H1 (cell line): ENCODE data around the gene PPBP. TPM values are rescaled to one million over a fixed set of nuclear protein-coding genes. Genes with fewer than 3 reads are reported as not detected.

Experiments used
- CTCF ChIA-PET: fragments of 300-600 bp; sonication (Branson Sonifier 250); formaldehyde crosslinking; loops from one replicate; lab custom pipeline; 2021; ENCODE audit not compliant: partially characterized antibody; lab: Charles Lee
- POLR2A ChIA-PET: fragments of 300-600 bp; sonication (Branson Sonifier 250); formaldehyde crosslinking; loops from one replicate; lab custom pipeline; 2021; ENCODE audit warnings: inconsistent platforms; ENCODE audit not compliant: partially characterized antibody; lab: Charles Lee
- DNase-seq, 2 experiments: peaks; one replicate each; pipeline versions ENCODE4 v3.0.0 to v3.0.0-alpha.2; 2010 to 2022; ENCODE audit warnings: low spot score in 2 of 2, low read depth in 1 of 2, mixed read lengths in 1 of 2
- FAIRE-seq: peaks from 2 replicates; lab custom pipeline; 2011; peaks lifted over from hg19 to GRCh38; lab: Jason Lieb, UNC
- H2AFZ ChIP-seq: 2 replicates; pipeline ENCODE4 v1.8.1; 2012; ENCODE audit warnings: low read length, inconsistent platforms
- H2AK5ac ChIP-seq: 2 replicates; pipeline ENCODE4 v1.6.1; 2013; ENCODE audit warnings: low read depth, low read length
- H2BK120ac ChIP-seq: replicated peaks from 2 replicates; pipeline ENCODE3; 2013; ENCODE audit warnings: low read depth, low read length, inconsistent platforms
- H2BK12ac ChIP-seq: 2 replicates; pipeline ENCODE4 v1.6.1; 2013; ENCODE audit warnings: low read depth, low read length
- H2BK15ac ChIP-seq: 2 replicates; pipeline ENCODE4 v1.6.1; 2013; ENCODE audit warnings: low read length
- H2BK20ac ChIP-seq: 2 replicates; pipeline ENCODE4 v1.6.1; 2013; ENCODE audit warnings: low read length
- H2BK5ac ChIP-seq: 2 replicates; pipeline ENCODE4 v1.6.1; 2013; ENCODE audit warnings: low read depth, low read length
- H3K14ac ChIP-seq: 2 replicates; pipeline ENCODE4 v1.6.1; 2013; ENCODE audit warnings: inconsistent platforms; ENCODE audit not compliant: insufficient read length
- H3K18ac ChIP-seq: 2 replicates; pipeline ENCODE4 v1.6.1; 2013; ENCODE audit warnings: low read length; ENCODE audit errors: extremely low read depth
- H3K23ac ChIP-seq: 2 replicates; pipeline ENCODE4 v1.6.1; 2013; ENCODE audit warnings: inconsistent platforms; ENCODE audit not compliant: insufficient read length
- H3K23me2 ChIP-seq: 2 replicates; pipeline ENCODE4 v1.6.1; 2013; ENCODE audit warnings: low read depth, low read length
- H3K27ac ChIP-seq: 2 replicates; pipeline ENCODE4 v1.6.1; 2011; ENCODE audit warnings: low read depth, low read length, inconsistent platforms
- H3K27me3 ChIP-seq, 4 experiments: replicated peaks in 1 of 4; 1 replicate in 1 of 4; 2 replicates in 3 of 4; pipeline versions ENCODE4 v1.6.1 to v1.8.1; 2011 to 2013; ENCODE audit warnings: low read length in 3 of 4, mild to moderate bottlenecking in 3 of 4, inconsistent platforms in 2 of 4, mixed read lengths in 2 of 4, moderate library complexity in 1 of 4; ENCODE audit not compliant: control insufficient read depth in 3 of 4, insufficient read depth in 3 of 4; ENCODE audit errors: extremely low read depth in 1 of 4
- H3K36me3 ChIP-seq, 4 experiments: 2 replicates each; pipeline versions ENCODE4 v1.6.1 to v1.8.1; 2011 to 2013; ENCODE audit warnings: mild to moderate bottlenecking in 4 of 4, low read length in 3 of 4, moderate library complexity in 2 of 4, control low read depth in 1 of 4, inconsistent platforms in 1 of 4; ENCODE audit not compliant: insufficient read depth in 4 of 4, control insufficient read depth in 2 of 4
- H3K4ac ChIP-seq: replicated peaks from 2 replicates; pipeline ENCODE3; 2013; ENCODE audit warnings: low read length, low read depth, mixed read lengths, inconsistent platforms; ENCODE audit not compliant: insufficient read length
- H3K4me1 ChIP-seq, 4 experiments: replicated peaks in 1 of 4; 1 replicate in 1 of 4; 2 replicates in 3 of 4; pipeline versions ENCODE4 v1.6.1 to v1.8.1; 2011 to 2013; ENCODE audit warnings: low read length in 3 of 4, inconsistent platforms in 2 of 4, mixed read lengths in 1 of 4; ENCODE audit not compliant: insufficient read depth in 4 of 4, control insufficient read depth in 3 of 4
- H3K4me2 ChIP-seq, 2 experiments: 2 replicates each; pipeline versions ENCODE4 v1.6.1 to v1.8.1; 2011 to 2013; ENCODE audit warnings: low read depth in 2 of 2, low read length in 2 of 2, control low read depth in 1 of 2, inconsistent platforms in 1 of 2, mild to moderate bottlenecking in 1 of 2; ENCODE audit not compliant: insufficient read depth in 1 of 2
- H3K4me3 ChIP-seq, 4 experiments: fragments of 200-600, 300-600 bp in 1 of 4; sonication (generic), shearing (Covaris generic), sonication (Bioruptor Twin) in 1 of 4; 2 replicates each; pipeline versions ENCODE4 v1.5.1 to v1.8.1; 2011 to 2016; ENCODE audit warnings: low read length in 4 of 4, low read depth in 3 of 4, control low read depth in 2 of 4, inconsistent platforms in 2 of 4, mild to moderate bottlenecking in 2 of 4, mixed read lengths in 1 of 4, moderate library complexity in 1 of 4; ENCODE audit not compliant: insufficient read depth in 2 of 4; ENCODE audit errors: extremely low read depth in 1 of 4
- H3K56ac ChIP-seq: replicated peaks from 2 replicates; pipeline ENCODE3; 2013; ENCODE audit warnings: low read depth, mild to moderate bottlenecking, mixed read lengths, low read length, inconsistent platforms; ENCODE audit not compliant: insufficient read length
- H3K79me1 ChIP-seq: 2 replicates; pipeline ENCODE4 v1.6.1; 2013; ENCODE audit warnings: low read depth, low read length, control low read depth
- H3K79me2 ChIP-seq, 2 experiments: 2 replicates each; pipeline versions ENCODE4 v1.6.1 to v1.8.1; 2012 to 2013; ENCODE audit warnings: low read length in 2 of 2, mild to moderate bottlenecking in 2 of 2, inconsistent platforms in 1 of 2; ENCODE audit not compliant: insufficient read depth in 2 of 2, control insufficient read depth in 1 of 2
- H3K9ac ChIP-seq, 4 experiments: replicated peaks in 1 of 4; 1 replicate in 1 of 4; 2 replicates in 3 of 4; pipeline versions ENCODE4 v1.6.1 to v1.8.1; 2011 to 2013; ENCODE audit warnings: low read depth in 3 of 4, low read length in 3 of 4, control low read depth in 2 of 4, mild to moderate bottlenecking in 2 of 4, moderate library complexity in 2 of 4, inconsistent platforms in 1 of 4; ENCODE audit errors: extremely low read depth in 1 of 4
- H3K9me3 ChIP-seq, 2 experiments: 2 replicates each; pipeline versions ENCODE4 v1.6.1 to v1.8.1; 2012 to 2013; ENCODE audit warnings: mild to moderate bottlenecking in 2 of 2, moderate library complexity in 2 of 2, control low read depth in 1 of 2, inconsistent platforms in 1 of 2, low read depth in 1 of 2, low read length in 1 of 2, mixed read lengths in 1 of 2; ENCODE audit not compliant: insufficient read depth in 2 of 2
- H4K20me1 ChIP-seq, 2 experiments: replicated peaks in 1 of 2; 2 replicates each; pipeline versions ENCODE3 to v1.8.1; 2011 to 2013; ENCODE audit warnings: inconsistent platforms in 2 of 2, low read length in 2 of 2, mild to moderate bottlenecking in 1 of 2; ENCODE audit not compliant: insufficient read depth in 2 of 2, control insufficient read depth in 1 of 2
- H4K5ac ChIP-seq: 2 replicates; pipeline ENCODE4 v1.6.1; 2013; ENCODE audit warnings: low read length, low read depth, mixed read lengths, inconsistent platforms; ENCODE audit not compliant: insufficient read length
- H4K8ac ChIP-seq: 2 replicates; pipeline ENCODE4 v1.8.0; 2013; ENCODE audit warnings: mild to moderate bottlenecking, moderate library complexity, low read length, inconsistent platforms; ENCODE audit not compliant: insufficient read depth; ENCODE audit errors: extremely low read depth
- H4K91ac ChIP-seq: replicated peaks from 2 replicates; pipeline ENCODE3; 2013; ENCODE audit warnings: low read length, mixed read lengths, inconsistent platforms; ENCODE audit not compliant: insufficient read length
- BRCA1 ChIP-seq: IDR thresholded peaks from 2 replicates; pipeline ENCODE4 v1.6.1; 2012; ENCODE audit warnings: low read depth, low read length, improper control_type of control experiment
- CBX8 ChIP-seq: fragments of 300-800, 300-1000 bp; sonication (generic); IDR thresholded peaks from 2 replicates; pipeline ENCODE4 v1.7.1; 2016; ENCODE audit warnings: low read depth, low read length, borderline replicate concordance
- EGR1 ChIP-seq: IDR thresholded peaks from 2 replicates; pipeline ENCODE4 v1.6.1; 2011; ENCODE audit warnings: low read depth, low read length, borderline replicate concordance
- GTF2F1 ChIP-seq: IDR thresholded peaks from 2 replicates; pipeline ENCODE4 v1.6.1; 2012; ENCODE audit warnings: low read depth, low read length, improper control_type of control experiment, borderline replicate concordance
- JUN ChIP-seq: IDR thresholded peaks from 2 replicates; pipeline ENCODE4 v1.6.1; 2011; ENCODE audit warnings: low read depth, mild to moderate bottlenecking, improper control_type of control experiment, low read length
- KDM1A ChIP-seq: fragments of 200-600, 300-600 bp; sonication (generic); IDR thresholded peaks from 2 replicates; pipeline ENCODE4 v1.7.1; 2016; ENCODE audit warnings: mild to moderate bottlenecking, low read length, borderline replicate concordance
- KDM4A ChIP-seq: IDR thresholded peaks from one replicate; pipeline ENCODE4 v1.7.1; 2012; ENCODE audit warnings: low read depth, mild to moderate bottlenecking, moderate library complexity, low read length, inconsistent platforms; ENCODE audit not compliant: severe bottlenecking
- KDM5A ChIP-seq: fragments of 200-600 bp; IDR thresholded peaks from 2 replicates; pipeline ENCODE4 v1.7.1; 2012; ENCODE audit warnings: mild to moderate bottlenecking, low read length, inconsistent platforms, mixed read lengths
- POLR2A ChIP-seq, 2 experiments: IDR thresholded peaks; 1 replicate in 1 of 2; 2 replicates in 1 of 2; pipeline ENCODE4 v1.6.1; 2011; ENCODE audit warnings: low read depth in 2 of 2, low read length in 2 of 2, mild to moderate bottlenecking in 2 of 2; ENCODE audit errors: control extremely low read depth in 1 of 2
- POU5F1 ChIP-seq: IDR thresholded peaks from 2 replicates; pipeline ENCODE4 v1.6.1; 2011; ENCODE audit warnings: low read depth, mild to moderate bottlenecking, low read length, moderate library complexity
- RBBP5 ChIP-seq: IDR thresholded peaks from 2 replicates; pipeline ENCODE4 v1.7.1; 2012; ENCODE audit warnings: low read depth, mild to moderate bottlenecking, inconsistent platforms, low read length, moderate library complexity, borderline replicate concordance
- SIN3A ChIP-seq, 2 experiments: IDR thresholded peaks in 1 of 2; conservative IDR thresholded peaks in 1 of 2; 2 replicates each; pipeline ENCODE4 v1.6.1; 2011 to 2012; ENCODE audit warnings: low read length in 2 of 2, improper control_type of control experiment in 1 of 2, low read depth in 1 of 2, mild to moderate bottlenecking in 1 of 2
- SP4 ChIP-seq: IDR thresholded peaks from 2 replicates; pipeline ENCODE4 v1.6.1; 2012; ENCODE audit warnings: low read length, inconsistent platforms
- SRF ChIP-seq: IDR thresholded peaks from 2 replicates; pipeline ENCODE4 v1.6.1; 2011; ENCODE audit warnings: mild to moderate bottlenecking, low read depth, low read length, moderate library complexity
- TAF1 ChIP-seq: IDR thresholded peaks from 2 replicates; pipeline ENCODE4 v1.6.1; 2011; ENCODE audit warnings: mild to moderate bottlenecking, low read depth, low read length
- TCF12 ChIP-seq: IDR thresholded peaks from 2 replicates; pipeline ENCODE4 v1.6.1; 2011; ENCODE audit warnings: low read depth, mild to moderate bottlenecking, low read length
- polyA plus RNA-seq, 7 experiments: library from polyadenylated mRNA; depleted of rRNA in 3 of 7; stranded (reverse) in 5 of 7; unstranded in 2 of 7; fragments of >200 nt in 5 of 7; fragments of 200-250 nt in 2 of 7; gene quantifications; 1 replicate in 5 of 7; 2 replicates in 1 of 7; 4 replicates in 1 of 7; pipeline versions ENCODE4 v1.2.1 to v1.2.3, GENCODE V29; 2011 to 2013; ENCODE audit warnings: missing spikeins in 2 of 7, mixed read lengths in 2 of 7
- total RNA-seq: library from RNA; stranded (reverse); fragmentation: NEBNext Ultra II Directional; extraction: Animal tissue kit (Norgen Biotek cat#: 25700); gene quantifications from 2 replicates; pipeline ENCODE4 v1.2.1, GENCODE V29; 2021
- TF ChIP-seq, protein P1 (sequence below): IDR thresholded peaks from 2 replicates; pipeline ENCODE4 v1.6.1; 2011; ENCODE audit warnings: low read depth, mild to moderate bottlenecking, low read length; ENCODE audit not compliant: insufficient read depth

PPBP gene
- total and polyA plus RNA-seq, 2 of the 8 experiments (the other 6 are each of a cell fraction or from before 2014, with no cell fraction given): 0.18 to 0.43 TPM

DNA sequence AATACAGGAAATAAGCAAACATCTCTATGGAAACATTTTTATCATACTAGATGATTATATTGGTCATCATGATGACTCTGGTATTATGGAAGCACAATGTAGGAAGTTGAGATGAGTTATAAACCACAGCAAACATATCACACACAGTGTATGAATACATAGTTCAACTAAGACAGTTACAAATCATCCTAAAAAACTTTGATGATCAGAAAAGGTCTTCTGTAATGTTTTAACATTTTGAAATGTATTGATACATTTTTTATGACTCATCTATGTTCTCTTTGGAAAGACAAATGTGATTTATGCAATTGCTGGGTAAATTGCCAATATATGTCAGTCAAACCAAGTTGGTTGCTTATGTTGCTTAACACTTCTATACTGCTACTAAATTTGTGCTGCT is 45.7 kb upstream of the PPBP start:
- H3K4ac ChIP-seq: no peak overlapping the region
- CTCF ChIA-PET: no interaction called here

More for the DNA sequence above, 45.7 kb upstream of the PPBP start:
- FAIRE-seq (no peak), DNase-seq (no peak)
- no peak overlapping the region for H3K18ac ChIP-seq
- peaks cover 0 to 6% (median 2%) of the 10 kb centered on the region in 4 experiments; a peak in 3 of 7 replicates for H3K4me1 ChIP-seq
- H4K20me1 ChIP-seq: no peaks in the 10 kb centered on the region
- H3K27ac ChIP-seq: no peak overlapping the region
- no peak overlapping the region for H4K91ac ChIP-seq
- H3K4me3 ChIP-seq: no peak overlapping the region
- H3K56ac ChIP-seq: no peak overlapping the region
- no peak overlapping the region for H2AK5ac ChIP-seq
- H2BK120ac ChIP-seq: no peak overlapping the region
- peaks cover 2% of the 10 kb centered on the region; the same call in 1 of the 2 replicates for H3K23me2 ChIP-seq
- no peak overlapping the region for H2AFZ ChIP-seq
- H3K23ac ChIP-seq: no peak overlapping the region
- no peak overlapping the region for H3K14ac ChIP-seq
- POLR2A ChIA-PET: no interaction called here
- H3K4me2 ChIP-seq: no peak overlapping the region
- no peaks in the 10 kb centered on the region for H3K9me3 ChIP-seq
- no peak overlapping the region for H4K5ac ChIP-seq
- no peak overlapping the region for H4K8ac ChIP-seq
- H3K36me3 ChIP-seq: no peaks in the 10 kb centered on the region; a peak in 1 of 8 replicates
- H3K79me2 ChIP-seq: no peaks in the 10 kb centered on the region
- H3K27me3 ChIP-seq: no peaks in the 10 kb centered on the region
- TF ChIP-seq SP4 (no peak), SIN3A (conservative IDR thresholded peaks at IDR 0.05 in 1 of 2, IDR thresholded peaks at IDR 0.05 in 1 of 2; ENCODE audit: low read depth in 1 of 2, low read length in 2 of 2) (no peak), RBBP5 (no peak), EGR1 (no peak), TAF1 (no peak), KDM5A (no peak), SRF (no peak), KDM1A (no peak), GTF2F1 (no peak), JUN (no peak), KDM4A (no peak), POU5F1 (no peak), POLR2A (IDR thresholded peaks at IDR 0.05; ENCODE audit: control extremely low read depth in 1 of 2, low read depth in 2 of 2, low read length in 2 of 2) (no peak), BRCA1 (no peak), TCF12 (no peak), CBX8 (no peak)
- TF ChIP-seq, protein P1, sequence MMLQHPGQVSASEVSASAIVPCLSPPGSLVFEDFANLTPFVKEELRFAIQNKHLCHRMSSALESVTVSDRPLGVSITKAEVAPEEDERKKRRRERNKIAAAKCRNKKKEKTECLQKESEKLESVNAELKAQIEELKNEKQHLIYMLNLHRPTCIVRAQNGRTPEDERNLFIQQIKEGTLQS: no peak
- H2BK12ac ChIP-seq: no peak overlapping the region
- no peak overlapping the region for H3K9ac ChIP-seq
- H2BK20ac ChIP-seq: no peak overlapping the region
- H3K79me1 ChIP-seq: no peaks in the 10 kb centered on the region
- H2BK5ac ChIP-seq: no peak overlapping the region
- no peak overlapping the region for H2BK15ac ChIP-seq
